Calu3 (cell line): Measurements from ENCODE around the gene GCDH. TPM values are rescaled to one million over a fixed set of nuclear protein-coding genes. Genes with fewer than 3 reads are reported as not detected.

Experiments used
- BruUV-seq: library from RNA; stranded (reverse); fragments of 400-500 nt; replicated peaks from 2 replicates; lab custom pipeline; 2021; lab: Mats Ljungman, UMichigan
- CTCF ChIA-PET: fragments of 300-600 bp; sonication (Branson Sonifier 250); formaldehyde crosslinking; loops from one replicate; lab custom pipeline; 2022; ENCODE audit warnings: antibody characterized with exemption; lab: Charles Lee
- DNase-seq: peaks from one replicate; pipeline ENCODE4 v3.0.0; 2022
- H3K27ac Mint-ChIP-seq: one replicate; pipeline ENCODE4 v1.8.0; 2022; ENCODE audit warnings: mixed read lengths; ENCODE audit not compliant: unreplicated experiment
- H3K27me3 Mint-ChIP-seq: one replicate; pipeline ENCODE4 v1.8.0; 2022; ENCODE audit warnings: mixed read lengths; ENCODE audit not compliant: unreplicated experiment
- H3K36me3 Mint-ChIP-seq: one replicate; pipeline ENCODE4 v1.8.0; 2022; ENCODE audit warnings: mild to moderate bottlenecking, moderate library complexity, mixed read lengths; ENCODE audit not compliant: insufficient read depth, unreplicated experiment
- H3K4me1 Mint-ChIP-seq: one replicate; pipeline ENCODE4 v1.8.0; 2022; ENCODE audit warnings: mild to moderate bottlenecking, low read depth, mixed read lengths; ENCODE audit not compliant: unreplicated experiment
- H3K4me3 Mint-ChIP-seq: one replicate; pipeline ENCODE4 v1.8.0; 2022; ENCODE audit warnings: mild to moderate bottlenecking, low read depth, moderate library complexity, mixed read lengths; ENCODE audit not compliant: unreplicated experiment
- H3K9me3 Mint-ChIP-seq: one replicate; pipeline ENCODE4 v1.8.0; 2022; ENCODE audit warnings: low read depth, mixed read lengths; ENCODE audit not compliant: unreplicated experiment
- CTCF ChIP-seq: fragments of 200-600 bp; IDR thresholded peaks from one replicate; pipeline ENCODE4 v1.8.0; 2022; ENCODE audit warnings: antibody characterized with exemption; ENCODE audit not compliant: unreplicated experiment
- intact Hi-C: fragments of 100-400 bp; cut with micrococcal nuclease; formaldehyde crosslinking; loops from one replicate; pipeline ENCODE4 v1.10.0; 2022; ENCODE audit not compliant: unreplicated experiment
- total RNA-seq: library from RNA; stranded (reverse); gene quantifications from 2 replicates; pipeline ENCODE4 v1.2.3, GENCODE V29; 2022

The GCDH gene
- total RNA-seq, 1 experiment from 2014 or later = 23.6 TPM

GRCh38 chr19:12938779-12939601, 48.0 kb downstream of the GCDH start:
- H3K36me3 Mint-ChIP-seq = peaks cover 70% of the 10 kb centered on the region
- TSS peak; percentile 72 for BruUV-seq
- TF ChIP-seq CTCF = no peak
- no peaks in the 10 kb centered on the region for H3K27me3 Mint-ChIP-seq
- peak overlapping the region; percentile 84 for H3K4me3 Mint-ChIP-seq
- DNase-seq = peak; percentile 19
- H3K27ac Mint-ChIP-seq = peak overlapping the region; percentile 99
- intact Hi-C loops = no loop called here
- CTCF ChIA-PET = no interaction called here
- H3K4me1 Mint-ChIP-seq = peaks cover 16% of the 10 kb centered on the region
- no peaks in the 10 kb centered on the region for H3K9me3 Mint-ChIP-seq

GRCh38 chr19:12939975-12940423, 49.0 kb downstream of the GCDH start:
- Mint-ChIP-seq H3K4me3 (peak overlapping the region; percentile 84), H3K9me3 (no peaks in the 10 kb centered on the region), H3K27me3 (no peaks in the 10 kb centered on the region), H3K36me3 (peaks cover 80% of the 10 kb centered on the region), H3K4me1 (peaks cover 16% of the 10 kb centered on the region), H3K27ac (peak overlapping the region; percentile 99)
- CTCF ChIA-PET = no interaction called here
- intact Hi-C loops = no loop called here
- BruUV-seq = no TSS peak
- TF ChIP-seq CTCF = no peak
- DNase-seq = no peak

- Mint-ChIP-seq H3K36me3 (peaks cover 89% of the 10 kb centered on the region), H3K27ac (peak overlapping the region; percentile 99), H3K4me3 (peak overlapping the region; percentile 84), H3K27me3 (no peaks in the 10 kb centered on the region), H3K9me3 (no peaks in the 10 kb centered on the region), H3K4me1 (peaks cover 16% of the 10 kb centered on the region)
- TF ChIP-seq CTCF = no peak
- CTCF ChIA-PET = no interaction called here
- intact Hi-C loops = no loop called here
- no peak for DNase-seq
- no TSS peak for BruUV-seq
Observed at GRCh38 chr19:12940897-12941296, 49.9 kb downstream of the GCDH start.

GRCh38 chr19:12943437-12944044, 52.6 kb downstream of the GCDH start:
- H3K4me1 Mint-ChIP-seq = peaks cover 9% of the 10 kb centered on the region
- intact Hi-C loops = no loop called here
- no peaks in the 10 kb centered on the region for H3K9me3 Mint-ChIP-seq
- no peak for DNase-seq
- peak overlapping the region; percentile 67 for H3K27ac Mint-ChIP-seq
- BruUV-seq = no TSS peak
- CTCF ChIA-PET = interaction anchor here (0.7 kb wide), 2 partner anchors 17 to 21 kb away, joined by 3 to 5 read pairs; no protein-coding TSS in a partner anchor
- no peak for TF ChIP-seq CTCF
- H3K4me3 Mint-ChIP-seq = peak overlapping the region; percentile 14
- peaks cover 98% of the 10 kb centered on the region for H3K36me3 Mint-ChIP-seq
- H3K27me3 Mint-ChIP-seq = no peaks in the 10 kb centered on the region
